GM19455 (cell line): ENCODE data around the gene RGPD8.

Experiments
- ATAC-seq: cut with Tn5 transposase; IDR thresholded peaks from one replicate; pipeline ENCODE4 v1.9.1; 2021; ENCODE audit not compliant: unreplicated experiment

Gene RGPD8

DNA sequence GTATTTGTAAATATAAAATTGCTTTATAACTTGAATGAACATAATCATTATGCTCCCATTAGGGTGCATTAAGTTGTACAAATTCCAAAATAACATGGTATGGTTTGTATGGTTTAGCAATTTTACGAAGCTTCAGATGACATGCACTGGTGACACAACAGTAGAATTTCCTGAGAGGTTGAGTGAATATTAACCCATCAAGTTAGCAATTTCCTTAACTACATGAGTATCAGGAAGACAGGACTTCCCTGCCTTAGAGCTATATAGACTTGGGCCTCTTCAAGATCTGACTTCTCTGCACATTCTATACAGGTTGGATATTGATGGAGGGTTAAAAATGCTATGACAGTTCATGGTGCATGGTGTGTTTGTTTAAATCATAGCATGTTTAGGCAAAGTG is 97.8 kb downstream of the RGPD8 start:
- ATAC-seq = no peak

DNA sequence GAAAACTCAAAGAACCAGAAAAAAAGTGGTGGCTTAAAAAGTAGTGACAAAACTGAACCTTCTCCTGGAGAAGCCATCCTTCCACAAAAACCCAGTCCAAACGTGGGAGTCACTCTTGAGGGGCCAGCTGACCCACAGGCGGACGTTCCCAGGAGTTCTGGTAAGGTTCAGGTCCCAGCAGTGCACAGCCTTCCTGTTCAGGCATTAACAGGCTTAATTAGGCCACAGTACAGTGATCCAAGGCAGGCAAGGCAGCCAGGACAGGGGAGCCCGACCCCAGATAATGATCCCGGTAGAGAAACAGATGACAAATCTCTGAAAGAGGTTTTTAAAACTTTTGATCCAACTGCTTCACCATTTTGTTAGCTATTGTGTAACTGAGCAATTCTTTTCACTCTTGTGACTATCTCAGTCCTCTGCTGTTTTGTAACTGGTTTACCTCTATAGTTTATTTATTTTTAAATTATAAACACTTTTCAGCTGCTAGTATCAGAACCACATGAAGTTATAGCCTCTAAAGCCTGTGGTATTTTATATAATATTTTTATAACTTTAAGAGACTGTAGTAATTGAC is 101.2 kb downstream of the RGPD8 start:
- ATAC-seq = no peak

DNA sequence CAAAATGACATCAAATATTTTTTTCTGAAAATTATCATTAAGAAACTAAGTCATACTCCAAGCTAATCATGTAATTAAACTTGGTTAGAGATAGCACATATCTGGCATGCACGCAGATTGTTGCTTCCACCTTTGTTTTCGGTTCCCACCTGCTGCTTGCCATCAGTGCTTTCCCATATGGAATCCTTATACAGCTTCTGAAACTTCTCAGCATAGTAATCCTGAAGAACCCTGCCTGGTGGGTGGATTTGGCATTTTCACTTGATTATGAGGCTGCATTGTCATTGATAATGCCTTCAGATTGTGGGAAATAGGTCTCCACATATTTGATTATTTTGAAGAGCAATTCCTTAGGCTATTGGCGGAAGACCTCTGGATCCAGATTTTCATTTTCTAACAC is 110.5 kb downstream of the RGPD8 start:
- no peak for ATAC-seq

DNA sequence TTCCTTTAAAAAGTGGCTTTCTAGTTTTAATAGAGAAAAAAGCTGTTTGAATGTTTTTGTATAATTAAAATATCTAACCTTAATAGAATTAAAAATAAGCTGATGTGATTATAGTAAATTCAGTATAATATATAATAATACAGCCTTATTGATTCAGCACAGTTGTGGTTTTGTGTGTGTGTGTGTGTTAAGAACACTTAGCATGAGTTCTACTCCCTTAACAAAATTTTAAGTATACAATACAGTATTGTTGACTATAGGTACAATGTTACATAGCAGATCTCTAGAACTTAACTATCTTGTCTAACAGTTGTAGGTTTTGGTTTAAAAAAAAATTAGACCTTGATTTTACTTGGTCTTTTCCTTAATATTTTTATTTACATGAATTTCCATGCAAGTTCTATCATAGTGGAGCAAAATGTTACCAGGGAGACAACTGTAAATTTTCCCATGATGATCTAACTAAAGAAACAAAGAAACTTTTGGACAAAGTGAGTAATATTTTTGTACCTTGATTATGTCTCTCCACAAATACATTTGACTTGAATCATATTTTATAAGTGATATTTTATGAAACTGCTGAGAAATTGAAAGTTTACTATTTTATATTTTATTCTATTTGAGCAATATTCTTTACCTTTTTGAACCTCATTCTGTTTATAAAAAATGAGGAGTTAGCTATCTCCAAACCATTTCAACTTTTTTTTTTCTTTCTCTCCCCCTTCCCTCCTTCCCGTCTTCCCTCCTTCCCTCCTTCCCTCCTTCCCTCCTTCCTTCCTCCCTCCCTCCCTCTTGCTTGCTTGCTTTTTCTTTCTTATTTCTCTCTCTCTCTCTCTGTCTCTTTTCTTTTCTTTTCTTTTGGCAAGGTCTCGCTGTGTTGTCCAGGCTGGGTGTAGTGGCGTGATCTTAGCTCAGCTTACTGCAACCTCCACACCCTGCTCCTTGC is 111.8 kb downstream of the RGPD8 start:
- no peak for ATAC-seq
